ENCODE data around the gene NCOA3.

DNA sequence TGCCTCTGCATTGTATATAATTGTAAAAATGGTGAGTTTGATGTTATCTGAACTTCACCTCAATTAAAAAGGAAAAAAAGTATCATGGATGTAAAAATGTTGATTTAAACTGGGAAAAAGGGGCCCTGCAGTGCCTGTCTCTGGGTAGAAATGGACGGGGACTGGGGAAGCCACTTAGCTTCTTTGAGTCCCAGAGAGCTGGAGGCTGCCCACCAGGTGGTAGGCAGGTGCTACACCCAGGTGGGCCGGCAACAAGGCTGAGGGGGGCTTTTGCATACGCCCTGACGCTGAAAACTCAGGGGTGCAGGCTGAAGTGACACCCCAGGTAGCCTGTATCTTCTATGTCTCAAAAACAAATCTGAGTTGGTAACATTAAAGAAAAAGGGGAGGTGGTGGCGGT lies 165.4 kb downstream of the NCOA3 start:
- TF ChIP-seq, protein P1, sequence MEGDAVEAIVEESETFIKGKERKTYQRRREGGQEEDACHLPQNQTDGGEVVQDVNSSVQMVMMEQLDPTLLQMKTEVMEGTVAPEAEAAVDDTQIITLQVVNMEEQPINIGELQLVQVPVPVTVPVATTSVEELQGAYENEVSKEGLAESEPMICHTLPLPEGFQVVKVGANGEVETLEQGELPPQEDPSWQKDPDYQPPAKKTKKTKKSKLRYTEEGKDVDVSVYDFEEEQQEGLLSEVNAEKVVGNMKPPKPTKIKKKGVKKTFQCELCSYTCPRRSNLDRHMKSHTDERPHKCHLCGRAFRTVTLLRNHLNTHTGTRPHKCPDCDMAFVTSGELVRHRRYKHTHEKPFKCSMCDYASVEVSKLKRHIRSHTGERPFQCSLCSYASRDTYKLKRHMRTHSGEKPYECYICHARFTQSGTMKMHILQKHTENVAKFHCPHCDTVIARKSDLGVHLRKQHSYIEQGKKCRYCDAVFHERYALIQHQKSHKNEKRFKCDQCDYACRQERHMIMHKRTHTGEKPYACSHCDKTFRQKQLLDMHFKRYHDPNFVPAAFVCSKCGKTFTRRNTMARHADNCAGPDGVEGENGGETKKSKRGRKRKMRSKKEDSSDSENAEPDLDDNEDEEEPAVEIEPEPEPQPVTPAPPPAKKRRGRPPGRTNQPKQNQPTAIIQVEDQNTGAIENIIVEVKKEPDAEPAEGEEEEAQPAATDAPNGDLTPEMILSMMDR (IDR thresholded peaks at IDR 0.05 in 2 of 3, conservative IDR thresholded peaks at IDR 0.05 in 1 of 3; ENCODE audit: borderline replicate concordance in 1 of 3, insufficient read depth in 1 of 3, low read depth in 2 of 3, low read length in 2 of 3), result no peak
- TF ChIP-seq, protein P2, sequence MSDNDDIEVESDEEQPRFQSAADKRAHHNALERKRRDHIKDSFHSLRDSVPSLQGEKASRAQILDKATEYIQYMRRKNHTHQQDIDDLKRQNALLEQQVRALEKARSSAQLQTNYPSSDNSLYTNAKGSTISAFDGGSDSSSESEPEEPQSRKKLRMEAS (IDR thresholded peaks at IDR 0.05), result no peak
- TF ChIP-seq SRF (IDR thresholded peaks at IDR 0.05; ENCODE audit: low read depth) (no peak), POLR2AphosphoS5 (IDR thresholded peaks at IDR 0.05; ENCODE audit: low read depth, low read length) (no peak), EZH2phosphoT487 (IDR thresholded peaks at IDR 0.05; ENCODE audit: borderline replicate concordance) (no peak), POLR2A (IDR thresholded peaks at IDR 0.05; ENCODE audit: borderline replicate concordance, extremely low read depth, insufficient read depth, insufficient read length) (no peak), EZH2 (IDR thresholded peaks at IDR 0.05) (no peak), SIN3A (IDR thresholded peaks at IDR 0.05; ENCODE audit: low read depth) (no peak), FOSL1 (IDR thresholded peaks at IDR 0.05; ENCODE audit: low read depth) (no peak), EGR1 (IDR thresholded peaks at IDR 0.05; ENCODE audit: low read depth) (no peak), RAD21 (IDR thresholded peaks at IDR 0.05; ENCODE audit: low read depth) (no peak), ZNF274 (IDR thresholded peaks at IDR 0.05; ENCODE audit: low read depth, low read length) (no peak), CEBPB (IDR thresholded peaks at IDR 0.05; ENCODE audit: low read depth) (no peak)
- TF ChIP-seq, protein P3, sequence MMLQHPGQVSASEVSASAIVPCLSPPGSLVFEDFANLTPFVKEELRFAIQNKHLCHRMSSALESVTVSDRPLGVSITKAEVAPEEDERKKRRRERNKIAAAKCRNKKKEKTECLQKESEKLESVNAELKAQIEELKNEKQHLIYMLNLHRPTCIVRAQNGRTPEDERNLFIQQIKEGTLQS (IDR thresholded peaks at IDR 0.05), result no peak

Measured in HCT116 (cell line).